ENCODE data around the gene APCDD1. TPM values are rescaled to one million over a fixed set of nuclear protein-coding genes. Genes with fewer than 3 reads are reported as not detected.

Gene APCDD1
- total and polyA plus RNA-seq, 2 of the 8 experiments (the other 6 are each of a cell fraction or from before 2014, with no cell fraction given): 2.6 to 3.6 TPM

- TF ChIP-seq CHD7 (IDR thresholded peaks at IDR 0.05; ENCODE audit: insufficient replicate concordance, low read length): no peak
- no peak for TF ChIP-seq SP1 (IDR thresholded peaks at IDR 0.05; ENCODE audit: low read depth, low read length)
- TF ChIP-seq ATF2 (IDR thresholded peaks at IDR 0.05; ENCODE audit: low read length): no peak
- no peak for TF ChIP-seq ASH2L (IDR thresholded peaks at IDR 0.05; ENCODE audit: low read length)
- no peak for TF ChIP-seq SIN3A (conservative IDR thresholded peaks at IDR 0.05 in 1 of 2, IDR thresholded peaks at IDR 0.05 in 1 of 2; ENCODE audit: low read depth in 1 of 2, low read length in 2 of 2)
- no peak for TF ChIP-seq EP300 (IDR thresholded peaks at IDR 0.05; ENCODE audit: borderline replicate concordance in 1 of 2, low read depth in 2 of 2, low read length in 2 of 2)
- TF ChIP-seq YY1 (IDR thresholded peaks at IDR 0.05; ENCODE audit: low read depth, low read length): no peak
- no peak for TF ChIP-seq TAF1 (IDR thresholded peaks at IDR 0.05; ENCODE audit: low read depth, low read length)
- no peak for TF ChIP-seq RNF2 (IDR thresholded peaks at IDR 0.05; ENCODE audit: borderline replicate concordance, low read depth, low read length, missing control alignments, poor library complexity, severe bottlenecking)
These were observed 1.1 kb upstream of the APCDD1 start (continued) for GRCh38 chr18:10453261-10453805.

All from H1 (cell line).